ENCODE results near the gene TIGD7. TPM values are rescaled to one million over a fixed set of nuclear protein-coding genes. Genes with fewer than 3 reads are reported as not detected.

TIGD7 gene
- total and polyA plus RNA-seq, 2 of the 13 experiments (the other 11 are each of a cell fraction or from before 2014, with no cell fraction given), result not detected

GRCh38 chr16:3268294-3268693 lies 36.9 kb downstream of the TIGD7 start:
- no peak for FAIRE-seq
- no peaks in the 10 kb centered on the region for H3K36me3 ChIP-seq (replicated peaks in 1 of 2; ENCODE audit: control insufficient read depth in 1 of 2, insufficient read depth in 2 of 2, low read length in 2 of 2)
- in situ Hi-C loops (cut with HindIII; ENCODE audit: extremely low pct_ligation_motif_present, low pct_unique_long_range_greater_than_20kb) (no loop called here), intact Hi-C loops (cut with micrococcal nuclease; ENCODE audit: unreplicated experiment) (no loop called here)
- H3K79me2 ChIP-seq (ENCODE audit: insufficient read depth, low read length), result no peaks in the 10 kb centered on the region
- peak overlapping the region; percentile 36 for H3K27ac ChIP-seq (ENCODE audit: extremely low read length, insufficient read depth, low read length)
- no peak overlapping the region for H2AFZ ChIP-seq (ENCODE audit: low read length)
- CTCF ChIA-PET (ENCODE audit: low intra/inter-chr PET ratio, low total read pairs), result no interaction called here
- no peak for DNase-seq (ENCODE audit: low spot score)
- POLR2A ChIA-PET, result interaction anchor here (4.6 kb wide), 1 partner anchor 15 kb away, joined by 64 read pairs; the partner anchor contains the start of gene ZNF263
- no peaks in the 10 kb centered on the region for H4K20me1 ChIP-seq (ENCODE audit: insufficient read depth, low read length)
- no TSS peak for BruUV-seq (replicated peaks)
- H3K4me2 ChIP-seq (ENCODE audit: low read depth, low read length), result no peak overlapping the region
- H3K27me3 ChIP-seq (ENCODE audit: control insufficient read depth in 1 of 2, insufficient read depth in 2 of 2, low read length in 2 of 2), result no peaks in the 10 kb centered on the region
- no peak for ATAC-seq
- no peaks in the 10 kb centered on the region for H3K9me3 ChIP-seq (ENCODE audit: low read length)
- no peak overlapping the region for H3K4me3 ChIP-seq (replicated peaks in 1 of 3; ENCODE audit: insufficient read depth in 1 of 3, low read depth in 2 of 3, low read length in 3 of 3)
- peaks cover 58% of the 10 kb centered on the region for H3K4me1 ChIP-seq (ENCODE audit: insufficient read depth, low read length)
- 67% methylated on average over 1 of the region's 1 CpG for WGBS (ENCODE audit: low lambda C conversion rate)
- H3K9ac ChIP-seq (ENCODE audit: insufficient read depth, low read depth, low read length), result no peak overlapping the region
- TF ChIP-seq HOXA9 (CRISPR knock-in tag; IDR thresholded peaks at IDR 0.05; ENCODE audit: borderline replicate concordance) (no peak), UBTF (CRISPR knock-in tag; IDR thresholded peaks at IDR 0.05) (no peak), KDM4B (CRISPR knock-in tag; IDR thresholded peaks at IDR 0.05) (no peak), FOXP4 (CRISPR knock-in tag; IDR thresholded peaks at IDR 0.05) (peak; percentile 55; the same call in 1 of the 2 replicates), KMT2A (CRISPR knock-in tag; IDR thresholded peaks at IDR 0.05) (no peak), RARG (CRISPR knock-in tag; IDR thresholded peaks at IDR 0.05; ENCODE audit: low read depth) (no peak), NCOA2 (CRISPR knock-in tag; IDR thresholded peaks at IDR 0.05) (0 out of 2 replicates have a peak, but pooled peaks have one; percentile 15), KDM6A (CRISPR knock-in tag; IDR thresholded peaks at IDR 0.05; ENCODE audit: low read depth) (0 out of 2 replicates have a peak, but pooled peaks have one; percentile 14), HDAC2 (CRISPR knock-in tag; IDR thresholded peaks at IDR 0.05) (no peak), GMEB1 (CRISPR knock-in tag; IDR thresholded peaks at IDR 0.05; ENCODE audit: borderline replicate concordance) (no peak), NFIC (IDR thresholded peaks at IDR 0.05; ENCODE audit: low read length) (no peak), FOXP1 (IDR thresholded peaks at IDR 0.05) (no peak), FOXP1 (CRISPR knock-in tag; IDR thresholded peaks at IDR 0.05) (peak; percentile 49; the same call in 1 of the 2 replicates), MED1 (CRISPR knock-in tag; IDR thresholded peaks at IDR 0.05) (peak; percentile 36), RBM39 (IDR thresholded peaks at IDR 0.05; ENCODE audit: low read depth, low read length, poor library complexity, severe bottlenecking) (no peak), SATB2 (CRISPR knock-in tag; IDR thresholded peaks at IDR 0.05) (no peak), TEF (CRISPR knock-in tag; IDR thresholded peaks at IDR 0.05) (no peak), ZNF782 (CRISPR knock-in tag; IDR thresholded peaks at IDR 0.05; ENCODE audit: borderline replicate concordance) (no peak), NFKBIZ (CRISPR knock-in tag; IDR thresholded peaks at IDR 0.05) (no peak), FOXA3 (CRISPR knock-in tag; IDR thresholded peaks at IDR 0.05) (0 out of 2 replicates have a peak, but pooled peaks have one; percentile 8), SNRNP70 (IDR thresholded peaks at IDR 0.05; ENCODE audit: low read depth, low read length) (no peak)

Data from HepG2 (cell line).